SU-DHL-6 (cell line): Measurements from ENCODE around the gene JUNB.

Experiments
- H2AFZ ChIP-seq: fragments of 200-600 bp; sonication (generic); 2 replicates; pipeline ENCODE4 v1.6.1; 2014; ENCODE audit warnings: low read depth, mild to moderate bottlenecking, moderate library complexity, mixed read lengths, antibody characterized with exemption, low read length; ENCODE audit not compliant: severe bottlenecking
- H3F3A ChIP-seq: fragments of 200-600 bp; shearing (Covaris generic); 2 replicates; pipeline ENCODE4 v1.6.0; 2016; ENCODE audit warnings: antibody characterized with exemption, mild to moderate bottlenecking; ENCODE audit not compliant: insufficient read depth
- H3K27ac ChIP-seq: fragments of 200-600 bp; sonication (generic); 2 replicates; pipeline ENCODE4 v1.5.1; 2016; ENCODE audit warnings: low read depth, mild to moderate bottlenecking, low read length, moderate library complexity, mixed read lengths
- H3K27me3 ChIP-seq: fragments of 200-600 bp; sonication (generic), shearing (Covaris generic); 2 replicates; pipeline ENCODE4 v1.6.0; 2014; ENCODE audit warnings: mild to moderate bottlenecking, low read length
- H3K36me3 ChIP-seq: fragments of 200-600 bp; sonication (generic); 2 replicates; pipeline ENCODE4 v1.6.1; 2014; ENCODE audit warnings: mild to moderate bottlenecking, low read length, mixed read lengths
- H3K4me2 ChIP-seq: fragments of 300-600, 200-600 bp; shearing (Covaris generic), sonication (generic); 2 replicates; pipeline ENCODE4 v1.6.0; 2014; ENCODE audit warnings: low read length, low read depth, mild to moderate bottlenecking; ENCODE audit not compliant: poor library complexity, severe bottlenecking
- H3K4me3 ChIP-seq: fragments of 200-600 bp; sonication (generic); 2 replicates; pipeline ENCODE4 v1.5.1; 2014; ENCODE audit warnings: antibody characterized with exemption, low read length, mild to moderate bottlenecking, mixed read lengths; ENCODE audit not compliant: insufficient read depth, poor library complexity, severe bottlenecking
- H3K79me2 ChIP-seq: fragments of 200-600 bp; sonication (generic); 2 replicates; pipeline ENCODE4 v1.6.1; 2014; ENCODE audit warnings: mild to moderate bottlenecking, low read length, moderate library complexity; ENCODE audit not compliant: insufficient read depth
- H3K9ac ChIP-seq: fragments of 200-600 bp; sonication (generic); 2 replicates; pipeline ENCODE4 v1.7.0; 2014; ENCODE audit warnings: mild to moderate bottlenecking, low read length
- H3K9me2 ChIP-seq: fragments of 200-600 bp; sonication (generic); replicated peaks from 2 replicates; pipeline ENCODE4 v1.6.1; 2014; ENCODE audit warnings: low read length; ENCODE audit not compliant: insufficient read depth
- H3K9me3 ChIP-seq: fragments of 200-600 bp; sonication (generic); 2 replicates; pipeline ENCODE4 v1.6.1; 2014; ENCODE audit warnings: low read length, mixed read lengths; ENCODE audit not compliant: insufficient read depth
- H4K20me1 ChIP-seq: fragments of 200-600 bp; sonication (generic); 2 replicates; pipeline ENCODE4 v1.6.1; 2014; ENCODE audit warnings: low read depth, mild to moderate bottlenecking, antibody characterized with exemption, low read length, moderate library complexity, mixed read lengths
- CTCF ChIP-seq: fragments of 200-600 bp; sonication (generic); IDR thresholded peaks from one replicate; pipeline ENCODE4 v1.5.1; 2017; ENCODE audit warnings: antibody characterized with exemption, mild to moderate bottlenecking, low read length, moderate library complexity; ENCODE audit not compliant: insufficient read depth, poor library complexity, severe bottlenecking
- EZH2phosphoT487 ChIP-seq: fragments of 200-600 bp; sonication (generic), shearing (Covaris generic); conservative IDR thresholded peaks from 2 replicates; pipeline ENCODE4 v1.6.1; 2018; ENCODE audit warnings: mild to moderate bottlenecking, antibody characterized with exemption, low read length, moderate library complexity, mixed read lengths

Gene JUNB

DNA sequence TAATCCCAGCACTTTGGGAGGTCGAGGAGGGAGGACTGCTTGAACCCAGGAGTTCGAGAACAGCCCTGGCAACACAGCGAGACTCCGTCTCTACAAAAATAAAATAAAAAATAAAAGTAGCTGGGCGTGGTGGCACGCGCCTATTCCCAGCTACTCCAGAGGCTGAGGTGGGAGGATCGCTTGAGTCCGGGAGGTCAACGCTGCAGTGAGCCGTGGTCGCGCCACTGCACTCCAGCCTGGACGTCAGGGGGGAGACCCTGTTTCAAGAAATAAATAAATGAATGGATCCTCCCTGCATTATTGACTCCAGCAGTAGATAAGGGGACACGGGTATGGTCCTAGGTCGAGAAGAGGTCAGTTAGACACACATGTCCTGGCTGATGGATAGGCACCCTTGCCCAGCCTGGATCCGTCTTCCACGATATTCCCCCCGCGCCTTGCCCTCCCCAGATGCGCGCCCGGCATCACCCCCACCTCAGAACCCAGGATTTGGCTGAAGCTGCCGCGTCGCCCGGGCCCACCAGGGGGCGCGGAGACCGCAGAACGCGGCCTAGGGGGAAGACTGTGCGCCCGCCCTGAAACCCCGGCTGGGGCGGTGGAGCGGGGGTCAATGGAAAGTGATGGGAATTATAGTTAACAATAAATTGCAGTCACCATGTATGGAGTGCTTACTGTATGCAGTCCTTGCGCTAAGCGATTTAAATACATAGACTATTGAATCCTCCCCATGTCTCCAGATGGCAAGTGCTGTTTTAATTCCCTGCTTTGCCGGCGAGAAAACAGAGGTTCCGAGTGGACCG is 13.9 kb upstream of the JUNB start:
- Histone ChIP-seq H3K36me3 (no peaks in the 10 kb centered on the region), H3K9ac (peak overlapping the region; percentile 39; the same call in 1 of the 2 replicates), H3K4me3 (peak overlapping the region; percentile 9), H3K79me2 (no peaks in the 10 kb centered on the region), H3F3A (no peaks in the 10 kb centered on the region), H3K27ac (no peak overlapping the region), H3K9me2 (no peaks in the 10 kb centered on the region), H3K27me3 (no peaks in the 10 kb centered on the region), H3K4me2 (peak overlapping the region; percentile 53), H2AFZ (peak overlapping the region; percentile 70), H4K20me1 (no peaks in the 10 kb centered on the region), H3K9me3 (no peaks in the 10 kb centered on the region)
- TF ChIP-seq CTCF, result peak; percentile 94
- TF ChIP-seq EZH2phosphoT487, result no peak

DNA sequence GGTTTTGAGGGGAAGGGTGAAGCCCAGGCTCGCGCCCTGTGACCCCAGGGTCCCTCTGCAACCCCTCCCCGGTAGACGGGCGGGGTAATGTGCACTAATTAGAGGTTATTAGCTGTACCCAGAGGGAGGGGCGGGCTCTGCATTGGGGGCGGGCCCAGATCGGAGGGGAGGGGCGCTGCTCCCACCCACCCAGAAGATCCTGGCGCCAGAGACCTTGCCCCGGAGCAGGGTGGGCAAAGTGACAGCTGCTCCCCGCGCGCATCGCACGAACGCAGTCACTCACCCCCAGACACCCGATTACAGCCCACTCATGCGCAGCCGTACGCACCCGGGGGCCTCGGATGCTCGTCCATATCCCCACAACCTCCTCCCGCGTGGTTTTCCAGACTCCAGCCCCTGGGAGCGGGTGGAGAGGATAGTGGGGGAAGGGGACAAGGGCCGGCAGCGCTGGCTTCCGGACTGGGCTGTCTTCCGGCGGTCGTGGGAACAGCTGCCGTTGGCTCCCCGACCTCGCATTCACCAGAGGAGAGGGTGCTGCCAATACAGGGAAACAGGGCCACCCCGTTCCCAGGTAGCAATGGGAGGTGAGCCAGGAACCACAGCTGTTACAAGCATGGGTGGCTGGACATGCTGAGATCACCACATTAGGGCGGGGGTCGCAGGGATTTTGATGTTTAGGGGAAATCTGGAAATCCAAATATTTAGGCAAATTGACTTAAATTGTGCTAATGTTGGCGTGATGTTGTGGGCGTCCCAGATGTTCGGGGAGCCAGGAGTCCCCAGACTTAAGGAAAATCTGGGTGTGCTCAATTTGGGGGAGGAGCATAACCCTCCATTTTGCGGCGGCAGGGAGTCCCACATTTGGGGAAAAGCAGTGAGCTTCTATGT is 13.0 kb upstream of the JUNB start:
- no peaks in the 10 kb centered on the region for H3K27me3 ChIP-seq
- H3K36me3 ChIP-seq, result no peaks in the 10 kb centered on the region
- H3K9me2 ChIP-seq, result no peaks in the 10 kb centered on the region
- H3F3A ChIP-seq, result no peaks in the 10 kb centered on the region
- H2AFZ ChIP-seq, result peak overlapping the region; percentile 70
- peak overlapping the region; percentile 9 for H3K4me3 ChIP-seq
- no peaks in the 10 kb centered on the region for H4K20me1 ChIP-seq
- H3K27ac ChIP-seq, result no peak overlapping the region
- no peak for TF ChIP-seq CTCF
- H3K9ac ChIP-seq, result peak overlapping the region; percentile 39; the same call in 1 of the 2 replicates
- H3K79me2 ChIP-seq, result no peaks in the 10 kb centered on the region
- H3K9me3 ChIP-seq, result no peaks in the 10 kb centered on the region
- H3K4me2 ChIP-seq, result peak overlapping the region; percentile 53

GRCh38 chr19:12778905-12779161 is 12.5 kb upstream of the JUNB start:
- H3K9me2 ChIP-seq, result no peaks in the 10 kb centered on the region
- no peaks in the 10 kb centered on the region for H4K20me1 ChIP-seq
- H3K9ac ChIP-seq, result no peak overlapping the region
- no peaks in the 10 kb centered on the region for H3K79me2 ChIP-seq
- no peak overlapping the region for H3K27ac ChIP-seq
- H3K4me2 ChIP-seq, result no peak overlapping the region
- no peaks in the 10 kb centered on the region for H3F3A ChIP-seq
- no peaks in the 10 kb centered on the region for H3K36me3 ChIP-seq
- TF ChIP-seq CTCF (no peak), EZH2phosphoT487 (no peak)
- H3K9me3 ChIP-seq, result no peaks in the 10 kb centered on the region
- H2AFZ ChIP-seq, result no peak overlapping the region
- no peaks in the 10 kb centered on the region for H3K27me3 ChIP-seq
- H3K4me3 ChIP-seq, result no peak overlapping the region
